Measurements from ENCODE around the gene GEMIN4.

DNA sequence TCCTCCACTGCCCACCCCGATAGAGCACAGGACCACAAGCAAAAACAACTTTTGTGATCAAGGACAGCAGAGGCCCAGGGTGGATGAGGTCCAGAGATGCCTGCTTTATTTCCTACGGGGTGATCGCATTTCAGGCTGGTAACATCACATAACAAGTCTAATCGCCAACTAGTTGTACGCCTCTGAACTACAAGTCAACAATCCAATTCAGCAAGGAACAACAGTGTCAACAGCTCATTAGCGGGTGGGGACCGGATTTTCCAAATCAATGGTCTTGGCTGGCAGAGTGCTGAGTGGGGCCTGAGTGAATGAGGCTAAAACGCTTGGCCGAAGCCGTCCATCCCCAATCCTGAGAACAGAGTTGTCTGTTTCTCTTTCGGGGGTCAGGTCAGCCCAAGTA, 47.2 kb upstream of the GEMIN4 start:
- TF ChIP-seq EP300 (IDR thresholded peaks at IDR 0.05): no peak
- TF ChIP-seq, protein P1, sequence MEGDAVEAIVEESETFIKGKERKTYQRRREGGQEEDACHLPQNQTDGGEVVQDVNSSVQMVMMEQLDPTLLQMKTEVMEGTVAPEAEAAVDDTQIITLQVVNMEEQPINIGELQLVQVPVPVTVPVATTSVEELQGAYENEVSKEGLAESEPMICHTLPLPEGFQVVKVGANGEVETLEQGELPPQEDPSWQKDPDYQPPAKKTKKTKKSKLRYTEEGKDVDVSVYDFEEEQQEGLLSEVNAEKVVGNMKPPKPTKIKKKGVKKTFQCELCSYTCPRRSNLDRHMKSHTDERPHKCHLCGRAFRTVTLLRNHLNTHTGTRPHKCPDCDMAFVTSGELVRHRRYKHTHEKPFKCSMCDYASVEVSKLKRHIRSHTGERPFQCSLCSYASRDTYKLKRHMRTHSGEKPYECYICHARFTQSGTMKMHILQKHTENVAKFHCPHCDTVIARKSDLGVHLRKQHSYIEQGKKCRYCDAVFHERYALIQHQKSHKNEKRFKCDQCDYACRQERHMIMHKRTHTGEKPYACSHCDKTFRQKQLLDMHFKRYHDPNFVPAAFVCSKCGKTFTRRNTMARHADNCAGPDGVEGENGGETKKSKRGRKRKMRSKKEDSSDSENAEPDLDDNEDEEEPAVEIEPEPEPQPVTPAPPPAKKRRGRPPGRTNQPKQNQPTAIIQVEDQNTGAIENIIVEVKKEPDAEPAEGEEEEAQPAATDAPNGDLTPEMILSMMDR (IDR thresholded peaks at IDR 0.05): no peak
- TF ChIP-seq POLR2A (IDR thresholded peaks at IDR 0.05): no peak
- no peak for TF ChIP-seq POLR2AphosphoS5 (IDR thresholded peaks at IDR 0.05)
